SH-SY5Y (cell line): ENCODE results near the gene IRAK1.

Experiments used
- GATA2 ChIP-seq: IDR thresholded peaks from 2 replicates; pipeline ENCODE4 v1.6.1; 2011; ENCODE audit warnings: mild to moderate bottlenecking, low read depth, low read length
- GATA3 ChIP-seq: IDR thresholded peaks from 2 replicates; pipeline ENCODE4 v1.6.1; 2011; ENCODE audit warnings: low read depth, mild to moderate bottlenecking, low read length, moderate library complexity

Gene IRAK1

GRCh38 chrX:153984351-153985178 is 35.1 kb downstream of the IRAK1 start:
- TF ChIP-seq GATA3, result no peak
- TF ChIP-seq GATA2, result no peak

GRCh38 chrX:153983321-153983801 is 36.3 kb downstream of the IRAK1 start:
- TF ChIP-seq GATA2, result no peak
- no peak for TF ChIP-seq GATA3

GRCh38 chrX:153981771-153982533 is 37.8 kb downstream of the IRAK1 start:
- TF ChIP-seq GATA2, result no peak

- TF ChIP-seq GATA3 (no peak), GATA2 (no peak)
Measured at GRCh38 chrX:153981231-153981630, 38.5 kb downstream of the IRAK1 start.

- TF ChIP-seq GATA3, result no peak
- no peak for TF ChIP-seq GATA2
Measured at GRCh38 chrX:153974726-153975286, 44.9 kb downstream of the IRAK1 start.

- TF ChIP-seq GATA3 (no peak), GATA2 (no peak)
Measured at GRCh38 chrX:153974003-153974725, 45.5 kb downstream of the IRAK1 start.

GRCh38 chrX:153973127-153974002 is 46.3 kb downstream of the IRAK1 start:
- TF ChIP-seq GATA3 (no peak), GATA2 (no peak)

- TF ChIP-seq GATA2 (no peak), GATA3 (no peak)
Measured at GRCh38 chrX:153972368-153973126, 47.2 kb downstream of the IRAK1 start, which contains the start of gene TMEM187. TMEM187 (plus strand) TSS chrX:153972754; CDS start chrX:153982063, 9,309 bp downstream.

- TF ChIP-seq GATA3 (no peak), GATA2 (0 out of 2 replicates have a peak, but pooled peaks have one; percentile 38)
Measured at GRCh38 chrX:153971450-153972367, 48.0 kb downstream of the IRAK1 start, which contains the start of gene HCFC1. HCFC1 (minus strand) TSS chrX:153971818; CDS start chrX:153970840, 978 bp downstream.

- TF ChIP-seq GATA2 (no peak), GATA3 (no peak)
Measured at GRCh38 chrX:153971124-153971449, 48.6 kb downstream of the IRAK1 start.
